ENCODE results near the gene CD200R1L.

DNA sequence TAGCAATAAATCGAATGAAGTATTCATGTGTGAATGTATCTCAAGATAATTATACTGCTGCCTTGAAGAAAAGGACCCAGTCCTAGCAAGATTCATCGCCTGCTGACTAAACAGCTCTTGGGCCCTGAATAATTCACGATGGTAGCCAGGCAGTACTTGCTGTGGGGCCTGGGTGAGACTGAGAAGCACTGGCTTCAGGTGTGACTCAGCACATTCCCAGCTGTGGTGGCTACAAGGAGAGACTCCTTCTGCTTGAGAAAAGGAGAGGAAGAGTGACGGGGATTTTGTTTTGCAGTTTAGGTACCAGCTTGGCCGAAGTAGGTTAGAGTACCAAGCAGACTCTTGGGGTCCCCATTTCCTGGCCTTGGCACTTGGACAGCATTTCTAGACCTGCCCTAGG lies 47.6 kb upstream of the CD200R1L start:
- TF ChIP-seq POLR2A (IDR thresholded peaks at IDR 0.05; ENCODE audit: low read depth, low read length) (no peak), POU2F2 (IDR thresholded peaks at IDR 0.05; ENCODE audit: low read depth, low read length) (no peak)
